Panc1 (cell line): ENCODE measurements around the gene DHPS. TPM values are rescaled to one million over a fixed set of nuclear protein-coding genes. Genes with fewer than 3 reads are reported as not detected.

Source experiments
- ATAC-seq: fragments of 200-7000 bp; cut with Tn5 transposase; 2 replicates; pipeline ENCODE4 v1.9.1; 2020; ENCODE audit warnings: mild to moderate bottlenecking, moderate library complexity
- BruUV-seq: library from RNA; stranded (reverse); fragments of 400-500 nt; replicated peaks from 2 replicates; lab custom pipeline; 2021; lab: Mats Ljungman, UMichigan
- CTCF ChIA-PET: fragments of 300-600 bp; sonication (Branson Sonifier 250); formaldehyde crosslinking; loops from one replicate; lab custom pipeline; 2022; ENCODE audit warnings: antibody characterized with exemption; lab: Charles Lee
- POLR2A ChIA-PET: fragments of 300-600 bp; sonication (Branson Sonifier 250); formaldehyde crosslinking; loops from one replicate; lab custom pipeline; 2022; ENCODE audit warnings: antibody characterized with exemption; lab: Charles Lee
- DNase-seq: peaks from one replicate; pipeline ENCODE4 v3.0.0-alpha.2; 2010; ENCODE audit warnings: low read depth, low spot score
- H3K27ac ChIP-seq: 2 replicates; pipeline ENCODE4 v1.5.1; 2011; ENCODE audit warnings: mild to moderate bottlenecking, low read length, inconsistent platforms
- H3K27me3 ChIP-seq: fragments of 200-500 bp; sonication (Bioruptor generic); 2 replicates; pipeline ENCODE4 v1.6.0; 2014; ENCODE audit warnings: low read length, inconsistent platforms; ENCODE audit not compliant: control insufficient read depth, insufficient read depth
- H3K36me3 ChIP-seq: fragments of 200-500 bp; sonication (Bioruptor generic); 2 replicates; pipeline ENCODE4 v1.5.1; 2014; ENCODE audit warnings: inconsistent platforms, mild to moderate bottlenecking, low read length, moderate library complexity; ENCODE audit not compliant: control insufficient read depth, insufficient read depth
- H3K4me1 ChIP-seq: 2 replicates; pipeline ENCODE4 v1.5.1; 2011; ENCODE audit warnings: inconsistent platforms, mild to moderate bottlenecking, low read length, moderate library complexity; ENCODE audit not compliant: control insufficient read depth, insufficient read depth
- H3K4me3 ChIP-seq, 2 experiments: 2 replicates each; pipeline ENCODE4 v1.5.1; 2011 to 2012; ENCODE audit warnings: low read depth in 2 of 2, low read length in 2 of 2, mild to moderate bottlenecking in 2 of 2, inconsistent platforms in 1 of 2, moderate library complexity in 1 of 2
- H3K9me3 ChIP-seq: fragments of 200-500 bp; sonication (Bioruptor generic); 2 replicates; pipeline ENCODE4 v1.5.1; 2014; ENCODE audit warnings: low read depth, mild to moderate bottlenecking, inconsistent platforms, low read length, moderate library complexity; ENCODE audit not compliant: control insufficient read depth, insufficient read depth
- POLR2AphosphoS5 ChIP-seq: IDR thresholded peaks from 2 replicates; pipeline ENCODE4 v1.6.1; 2012; ENCODE audit warnings: mild to moderate bottlenecking, low read depth, low read length, moderate library complexity
- SIN3A ChIP-seq: IDR thresholded peaks from 2 replicates; pipeline ENCODE4 v1.6.1; 2012; ENCODE audit warnings: low read depth, mild to moderate bottlenecking, low read length, moderate library complexity, borderline replicate concordance; ENCODE audit not compliant: insufficient read depth
- TCF7L2 ChIP-seq: IDR thresholded peaks from 2 replicates; pipeline ENCODE4 v1.6.1; 2011; ENCODE audit warnings: mild to moderate bottlenecking, low read depth, low read length, inconsistent platforms
- in situ Hi-C: cut with HindIII; loops from 2 replicates; pipeline ENCODE4 v1.10.0; 2016; ENCODE audit warnings: low sequenced_read_pairs, low pct_unique_long_range_greater_than_20kb
- intact Hi-C: fragments of 100-400 bp; cut with micrococcal nuclease; formaldehyde crosslinking; loops from one replicate; pipeline ENCODE4 v1.10.0; 2022; ENCODE audit not compliant: unreplicated experiment
- total RNA-seq: library from RNA; stranded (reverse); gene quantifications from one replicate; pipeline ENCODE4 v1.2.1, GENCODE V29; 2021; ENCODE audit not compliant: unreplicated experiment
- TF ChIP-seq, protein P1 (sequence below): fragments of 450-650 bp; IDR thresholded peaks from 2 replicates; pipeline ENCODE4 v1.5.1; 2017; ENCODE audit warnings: mild to moderate bottlenecking
- TF ChIP-seq, protein P2 (sequence below), 2 experiments: IDR thresholded peaks; 2 replicates each; pipeline ENCODE4 v1.6.1; 2011 to 2012; ENCODE audit warnings: low read depth in 2 of 2, control low read depth in 1 of 2, low read length in 1 of 2, mild to moderate bottlenecking in 1 of 2, moderate library complexity in 1 of 2; ENCODE audit not compliant: insufficient read depth in 1 of 2

DHPS gene
- total RNA-seq, 1 experiment from 2014 or later: 76.9 TPM

DNA sequence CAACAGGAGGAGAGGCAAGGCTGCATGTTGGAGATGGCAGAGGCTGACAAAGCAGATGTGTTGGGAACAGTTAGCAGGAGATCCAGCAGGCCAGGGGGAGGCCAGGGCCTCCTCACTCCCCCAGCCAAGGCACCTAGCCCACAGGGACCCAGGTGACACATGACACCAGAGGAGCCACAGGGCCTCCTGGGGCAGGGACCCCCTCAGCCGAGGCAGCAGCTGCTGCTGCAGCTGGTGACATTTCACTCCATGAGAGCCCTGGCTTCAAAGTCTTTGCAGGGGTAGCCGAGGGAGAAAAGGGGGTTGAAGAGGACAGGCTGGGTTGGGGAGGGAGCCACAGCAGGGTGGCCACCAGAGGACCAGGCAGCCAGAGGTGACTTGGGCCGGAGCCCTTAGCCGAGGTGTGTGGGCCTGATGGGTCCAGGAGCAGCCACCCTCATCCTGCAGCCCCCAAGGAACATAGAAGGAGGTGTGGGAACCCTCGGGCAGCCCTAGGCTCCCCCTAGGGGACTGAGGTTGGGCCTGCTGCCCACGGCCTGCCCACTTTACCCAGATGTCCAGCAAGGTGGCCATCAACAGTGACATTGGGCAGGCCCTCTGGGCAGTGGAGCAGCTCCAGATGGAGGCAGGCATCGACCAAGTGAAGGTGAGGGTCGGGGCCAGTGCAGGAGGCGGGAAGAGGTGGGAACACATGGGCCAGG, 6.0 kb upstream of the DHPS start, which contains the start of gene GNG14:
GNG14 (plus strand) TSS at position 503 of the 701 bp plus-strand sequence; CDS start at position 554, 51 bp downstream.
- Histone ChIP-seq H3K4me1 (no peaks in the 10 kb centered on the region), H3K4me3 (no peak within 1 kb of the TSS), H3K27ac (no peak within 1 kb of the TSS), H3K9me3 (no peaks in the 10 kb centered on the region), H3K27me3 (no peaks in the 10 kb centered on the region), H3K36me3 (no peaks in the 10 kb centered on the region)
- DNase-seq (no peak), ATAC-seq (no peak)
- CTCF ChIA-PET: no interaction called here
- intact Hi-C loops (no loop called here), in situ Hi-C loops (no loop called here)
- POLR2A ChIA-PET: interaction anchor here (0.6 kb wide), 1 partner anchor 508 kb away, joined by 4 read pairs; no protein-coding TSS in a partner anchor
- no peak for TF ChIP-seq SIN3A
- TF ChIP-seq, protein P1, sequence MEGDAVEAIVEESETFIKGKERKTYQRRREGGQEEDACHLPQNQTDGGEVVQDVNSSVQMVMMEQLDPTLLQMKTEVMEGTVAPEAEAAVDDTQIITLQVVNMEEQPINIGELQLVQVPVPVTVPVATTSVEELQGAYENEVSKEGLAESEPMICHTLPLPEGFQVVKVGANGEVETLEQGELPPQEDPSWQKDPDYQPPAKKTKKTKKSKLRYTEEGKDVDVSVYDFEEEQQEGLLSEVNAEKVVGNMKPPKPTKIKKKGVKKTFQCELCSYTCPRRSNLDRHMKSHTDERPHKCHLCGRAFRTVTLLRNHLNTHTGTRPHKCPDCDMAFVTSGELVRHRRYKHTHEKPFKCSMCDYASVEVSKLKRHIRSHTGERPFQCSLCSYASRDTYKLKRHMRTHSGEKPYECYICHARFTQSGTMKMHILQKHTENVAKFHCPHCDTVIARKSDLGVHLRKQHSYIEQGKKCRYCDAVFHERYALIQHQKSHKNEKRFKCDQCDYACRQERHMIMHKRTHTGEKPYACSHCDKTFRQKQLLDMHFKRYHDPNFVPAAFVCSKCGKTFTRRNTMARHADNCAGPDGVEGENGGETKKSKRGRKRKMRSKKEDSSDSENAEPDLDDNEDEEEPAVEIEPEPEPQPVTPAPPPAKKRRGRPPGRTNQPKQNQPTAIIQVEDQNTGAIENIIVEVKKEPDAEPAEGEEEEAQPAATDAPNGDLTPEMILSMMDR: no peak
- TF ChIP-seq TCF7L2: no peak
- TF ChIP-seq, protein P2, sequence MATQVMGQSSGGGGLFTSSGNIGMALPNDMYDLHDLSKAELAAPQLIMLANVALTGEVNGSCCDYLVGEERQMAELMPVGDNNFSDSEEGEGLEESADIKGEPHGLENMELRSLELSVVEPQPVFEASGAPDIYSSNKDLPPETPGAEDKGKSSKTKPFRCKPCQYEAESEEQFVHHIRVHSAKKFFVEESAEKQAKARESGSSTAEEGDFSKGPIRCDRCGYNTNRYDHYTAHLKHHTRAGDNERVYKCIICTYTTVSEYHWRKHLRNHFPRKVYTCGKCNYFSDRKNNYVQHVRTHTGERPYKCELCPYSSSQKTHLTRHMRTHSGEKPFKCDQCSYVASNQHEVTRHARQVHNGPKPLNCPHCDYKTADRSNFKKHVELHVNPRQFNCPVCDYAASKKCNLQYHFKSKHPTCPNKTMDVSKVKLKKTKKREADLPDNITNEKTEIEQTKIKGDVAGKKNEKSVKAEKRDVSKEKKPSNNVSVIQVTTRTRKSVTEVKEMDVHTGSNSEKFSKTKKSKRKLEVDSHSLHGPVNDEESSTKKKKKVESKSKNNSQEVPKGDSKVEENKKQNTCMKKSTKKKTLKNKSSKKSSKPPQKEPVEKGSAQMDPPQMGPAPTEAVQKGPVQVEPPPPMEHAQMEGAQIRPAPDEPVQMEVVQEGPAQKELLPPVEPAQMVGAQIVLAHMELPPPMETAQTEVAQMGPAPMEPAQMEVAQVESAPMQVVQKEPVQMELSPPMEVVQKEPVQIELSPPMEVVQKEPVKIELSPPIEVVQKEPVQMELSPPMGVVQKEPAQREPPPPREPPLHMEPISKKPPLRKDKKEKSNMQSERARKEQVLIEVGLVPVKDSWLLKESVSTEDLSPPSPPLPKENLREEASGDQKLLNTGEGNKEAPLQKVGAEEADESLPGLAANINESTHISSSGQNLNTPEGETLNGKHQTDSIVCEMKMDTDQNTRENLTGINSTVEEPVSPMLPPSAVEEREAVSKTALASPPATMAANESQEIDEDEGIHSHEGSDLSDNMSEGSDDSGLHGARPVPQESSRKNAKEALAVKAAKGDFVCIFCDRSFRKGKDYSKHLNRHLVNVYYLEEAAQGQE (IDR thresholded peaks at IDR 0.05; ENCODE audit: insufficient read depth in 1 of 2, low read depth in 2 of 2, low read length in 1 of 2): no peak
- no peak for TF ChIP-seq POLR2AphosphoS5
- no TSS peak for BruUV-seq

DNA sequence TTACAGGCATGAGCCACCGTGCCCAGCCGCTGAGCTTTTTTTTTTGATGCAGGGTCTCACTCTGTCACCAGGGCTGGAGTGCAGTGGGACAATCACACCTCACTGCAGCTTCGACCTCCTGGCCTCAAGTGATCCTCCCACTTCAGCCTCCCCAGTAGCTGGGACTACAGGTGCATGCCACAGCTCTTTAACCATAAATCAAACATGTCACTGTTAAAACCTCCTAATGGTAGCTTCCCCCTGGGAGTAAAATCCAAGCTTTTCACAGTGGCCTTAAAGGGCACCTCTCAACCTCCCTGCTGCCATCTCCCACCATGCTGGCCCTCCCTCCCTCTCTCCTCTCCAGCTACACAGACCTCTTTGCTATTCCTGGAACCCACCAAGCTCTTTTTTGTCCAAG, 4.2 kb upstream of the DHPS start:
- in situ Hi-C loops (no loop called here), intact Hi-C loops (no loop called here)
- Histone ChIP-seq H3K36me3 (no peaks in the 10 kb centered on the region), H3K4me3 (no peak overlapping the region), H3K27ac (no peak overlapping the region), H3K27me3 (no peaks in the 10 kb centered on the region), H3K4me1 (no peaks in the 10 kb centered on the region), H3K9me3 (no peaks in the 10 kb centered on the region)
- TF ChIP-seq POLR2AphosphoS5: no peak
- ChIA-PET CTCF (no interaction called here), POLR2A (no interaction called here)
- ATAC-seq (no peak), DNase-seq (no peak)
- BruUV-seq: no TSS peak

DNA sequence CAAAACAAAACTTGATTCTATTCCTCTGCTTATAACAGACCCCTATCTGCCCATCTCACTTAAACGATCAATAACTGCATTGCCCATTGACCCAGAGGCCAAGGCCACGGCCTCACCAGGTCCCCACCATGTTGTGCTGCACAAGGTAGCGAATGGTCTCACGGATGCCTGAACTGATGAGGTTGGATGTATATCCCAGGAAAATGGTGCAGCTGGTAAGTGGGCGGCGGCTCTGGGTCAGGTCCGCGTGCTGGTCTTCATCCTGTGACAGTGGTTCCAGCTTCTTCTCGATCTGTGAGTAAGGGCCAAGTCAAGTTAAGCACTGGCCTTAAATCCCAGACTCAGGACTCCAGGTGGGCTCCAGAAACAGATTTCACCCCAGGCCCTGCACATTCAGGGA, 1.6 kb downstream of the DHPS start:
- no TSS peak for BruUV-seq
- intact Hi-C loops: no loop called here
- POLR2A ChIA-PET: no interaction called here
- no peaks in the 10 kb centered on the region for H3K4me1 ChIP-seq
- no peak for ATAC-seq
- in situ Hi-C loops: no loop called here
- no peaks in the 10 kb centered on the region for H3K27me3 ChIP-seq
- no peak for DNase-seq
- 0 out of 4 replicates have a peak overlapping the region, but pooled peaks of 1 of the 2 experiments have one; percentile 1 for H3K4me3 ChIP-seq
- CTCF ChIA-PET: no interaction called here
- TF ChIP-seq, protein P2 (IDR thresholded peaks at IDR 0.05; ENCODE audit: insufficient read depth in 1 of 2, low read depth in 2 of 2, low read length in 1 of 2): no peak
- TF ChIP-seq, protein P1: no peak
- no peak for TF ChIP-seq POLR2AphosphoS5
- TF ChIP-seq TCF7L2: no peak
- no peak for TF ChIP-seq SIN3A
- no peaks in the 10 kb centered on the region for H3K9me3 ChIP-seq
- peaks cover 4% of the 10 kb centered on the region; the same call in 1 of the 2 replicates for H3K36me3 ChIP-seq
- H3K27ac ChIP-seq: no peak overlapping the region
